EH (cell line): ENCODE measurements around the gene MEF2A.
"Not testable (repeated sequence)": the region's sequence is repeated elsewhere in the genome, so short reads cannot be mapped to it uniquely, and the experiment has no call there.

ENCODE experiments used
- DNase-seq: peaks from one replicate; pipeline ENCODE4 v3.0.0-alpha.2; 2015; ENCODE audit warnings: low read depth

Gene MEF2A

DNA sequence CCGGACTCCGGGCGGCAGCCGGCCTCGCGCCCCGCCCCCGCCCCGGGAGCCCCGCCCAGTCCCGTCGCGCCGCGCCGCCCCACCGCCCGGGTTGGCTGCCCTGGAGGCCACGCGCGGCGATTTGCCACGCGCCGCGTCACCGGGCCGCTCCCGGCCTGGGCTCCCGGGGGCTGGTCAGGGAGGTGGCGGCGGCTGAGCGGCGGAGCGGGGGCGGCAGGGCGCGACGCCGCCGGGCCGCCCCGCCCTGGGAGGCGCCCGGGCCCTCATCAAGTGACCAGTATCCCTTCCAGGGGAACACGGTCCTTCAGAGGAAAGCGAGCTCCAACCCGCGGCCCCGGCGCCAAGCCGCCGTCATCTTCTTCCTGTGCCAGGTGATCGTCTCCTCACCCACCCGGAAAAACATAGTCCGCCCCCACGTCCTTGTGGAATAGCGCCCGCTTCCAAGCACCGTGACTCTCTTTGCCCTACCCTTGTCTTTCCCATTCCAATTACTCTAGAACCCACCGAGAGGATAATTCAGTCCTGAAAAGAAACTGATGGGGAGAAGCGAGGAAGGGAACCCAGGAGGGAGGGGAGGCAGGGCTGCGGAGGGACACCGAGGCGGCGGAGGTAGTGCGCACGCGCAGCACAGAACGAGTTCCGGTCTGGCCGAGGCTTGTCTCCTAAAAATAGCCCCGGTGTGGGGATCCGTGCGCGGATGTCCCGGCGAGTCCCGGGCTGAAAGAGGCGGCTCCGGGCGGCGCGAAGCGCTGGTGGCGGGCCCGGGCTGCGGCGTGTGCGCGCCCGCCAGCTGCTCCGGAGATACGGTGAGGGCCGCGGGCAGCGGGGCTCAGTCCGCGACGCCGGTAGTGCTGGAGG lies at the start of gene MEF2A:
Gene MEF2A, plus strand, starts transcription at position 686 of the 858 bp plus-strand sequence. CDS start 67,136 bp downstream, outside the sequence.
- DNase-seq: peak; percentile 92

GRCh38 chr15:99518191-99518590 lies 47.6 kb upstream of the MEF2A start:
- DNase-seq: no peak

GRCh38 chr15:99519366-99519765 lies 46.4 kb upstream of the MEF2A start:
- DNase-seq: not testable (repeated sequence)

- no peak for DNase-seq
Observed at GRCh38 chr15:99522288-99522687, 43.5 kb upstream of the MEF2A start.

- no peak for DNase-seq
Observed at GRCh38 chr15:99526176-99526575, 39.6 kb upstream of the MEF2A start.

DNA sequence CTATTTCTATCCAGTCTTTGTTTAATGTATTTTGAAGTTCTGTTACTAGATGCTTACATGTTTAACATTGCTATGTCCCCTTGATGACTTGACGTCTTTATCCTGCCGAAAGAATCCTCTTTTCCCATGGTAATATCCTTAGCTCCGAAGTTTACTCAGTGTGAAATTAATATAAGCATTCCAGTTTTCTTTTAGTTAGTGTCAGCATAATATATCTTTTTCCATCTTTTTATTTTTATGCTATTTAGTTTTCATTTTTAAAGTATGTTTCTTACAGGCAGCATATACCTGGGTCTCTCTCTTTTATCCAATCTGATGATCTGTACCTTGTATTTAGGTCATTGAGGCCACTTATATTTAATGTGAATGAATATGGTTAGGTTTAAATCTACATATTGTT lies 39.1 kb upstream of the MEF2A start:
- DNase-seq: no peak

DNA sequence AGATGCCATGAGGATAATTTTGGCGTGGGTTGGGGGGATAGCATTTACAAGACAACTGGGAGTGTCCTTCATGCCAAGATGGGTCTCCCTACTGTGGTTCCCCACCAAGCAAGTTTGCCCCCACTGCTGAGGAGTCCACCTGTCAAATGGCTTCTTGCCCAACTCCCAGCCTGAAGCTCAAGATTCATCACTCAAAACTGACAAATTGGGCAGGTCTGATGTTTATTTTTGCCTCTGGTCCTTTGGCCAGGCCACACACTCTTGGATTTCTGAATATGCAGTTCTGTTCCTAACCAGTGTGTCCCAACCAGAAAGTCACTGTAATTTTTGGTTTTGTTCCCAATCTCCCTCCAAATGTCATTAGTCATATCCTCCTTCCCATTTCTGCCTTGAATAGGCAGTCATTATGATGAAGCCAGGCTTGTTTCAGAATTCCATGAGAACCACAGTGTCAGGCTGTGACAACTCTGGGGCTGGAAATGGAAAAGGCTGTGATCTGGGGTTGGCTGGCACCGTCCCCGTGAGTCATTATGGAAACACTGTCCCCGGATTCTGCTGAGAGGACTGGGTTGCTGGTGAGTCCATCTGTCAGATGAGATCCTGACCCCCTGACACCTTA lies 29.3 kb upstream of the MEF2A start:
- DNase-seq: peak; percentile 96

DNA sequence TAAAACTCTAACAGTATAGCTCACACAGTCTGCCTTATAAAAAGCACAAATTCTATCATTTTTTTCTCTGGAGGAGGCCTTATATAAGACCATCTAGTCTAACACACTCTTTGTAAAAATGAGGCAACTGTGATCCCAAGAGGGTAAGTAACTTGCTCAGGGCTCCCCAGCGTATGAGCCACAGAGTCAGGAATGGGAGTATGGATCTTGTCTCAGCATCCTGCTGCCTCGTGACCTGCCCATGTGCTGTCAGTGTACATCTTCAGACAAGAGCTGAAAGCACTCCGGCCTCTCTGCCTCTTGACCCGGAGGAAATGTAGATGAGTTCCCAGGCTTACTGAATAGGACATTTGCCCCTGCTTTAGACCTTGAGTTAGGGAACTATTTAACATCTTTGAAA lies 28.4 kb upstream of the MEF2A start:
- peak; percentile 11 for DNase-seq

- DNase-seq: no peak
Observed at GRCh38 chr15:99538261-99538660, 27.5 kb upstream of the MEF2A start.

- DNase-seq: peak; percentile 9
Observed at GRCh38 chr15:99542828-99543227, 23.0 kb upstream of the MEF2A start.

GRCh38 chr15:99545605-99546004 lies 20.2 kb upstream of the MEF2A start:
- no peak for DNase-seq

DNA sequence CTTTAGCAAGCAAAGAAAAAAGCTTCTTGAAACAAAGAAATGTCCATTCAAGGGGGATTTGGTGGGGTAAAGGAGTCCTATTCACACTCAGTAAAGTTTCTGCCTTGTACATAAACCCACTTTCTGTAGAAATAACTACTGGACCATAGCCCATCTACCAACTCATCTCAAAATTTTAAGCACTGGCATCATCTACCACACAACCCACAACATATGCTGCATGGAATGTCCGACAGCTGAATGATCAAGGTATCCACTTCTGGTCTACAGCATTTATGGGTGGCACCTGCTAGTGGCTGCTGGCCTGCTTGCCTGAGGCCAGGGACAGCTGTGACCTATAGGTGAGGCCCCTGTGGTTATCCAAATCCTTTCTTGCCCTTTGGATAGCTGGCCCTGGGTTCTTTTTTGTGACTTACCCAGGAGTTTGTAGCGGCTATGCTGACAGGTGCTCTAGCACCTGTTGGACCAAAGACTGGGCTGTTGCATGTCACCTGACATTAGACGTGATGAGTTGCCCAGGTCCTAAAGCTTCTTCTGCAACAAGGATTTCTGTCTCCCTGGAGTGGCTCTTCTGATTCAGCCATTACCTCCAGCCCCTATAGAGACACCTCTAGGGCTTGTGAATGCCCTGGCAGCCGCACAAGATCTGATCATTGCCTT lies 19.2 kb upstream of the MEF2A start:
- no peak for DNase-seq

DNA sequence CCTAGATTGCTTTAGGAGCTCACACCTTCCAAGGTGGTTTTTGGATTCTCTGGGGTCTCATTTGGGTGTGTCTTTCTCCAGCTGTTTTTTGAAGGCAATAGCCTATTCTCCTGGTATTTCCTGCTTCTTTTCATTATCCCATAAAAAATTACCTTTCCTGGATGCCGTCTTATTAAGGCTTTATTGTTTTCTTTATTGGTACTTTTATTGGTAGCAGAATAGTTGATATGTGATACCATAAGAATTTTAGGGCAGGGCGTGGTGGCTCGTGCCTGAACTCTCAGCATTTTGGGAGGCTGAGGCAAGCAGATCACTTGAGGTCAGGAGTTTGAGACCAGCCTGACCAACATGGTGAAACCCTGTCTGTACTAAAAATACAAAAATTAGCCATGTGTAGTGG lies 18.3 kb upstream of the MEF2A start:
- no peak for DNase-seq

GRCh38 chr15:99550077-99550476 lies 15.7 kb upstream of the MEF2A start:
- DNase-seq: no peak

DNA sequence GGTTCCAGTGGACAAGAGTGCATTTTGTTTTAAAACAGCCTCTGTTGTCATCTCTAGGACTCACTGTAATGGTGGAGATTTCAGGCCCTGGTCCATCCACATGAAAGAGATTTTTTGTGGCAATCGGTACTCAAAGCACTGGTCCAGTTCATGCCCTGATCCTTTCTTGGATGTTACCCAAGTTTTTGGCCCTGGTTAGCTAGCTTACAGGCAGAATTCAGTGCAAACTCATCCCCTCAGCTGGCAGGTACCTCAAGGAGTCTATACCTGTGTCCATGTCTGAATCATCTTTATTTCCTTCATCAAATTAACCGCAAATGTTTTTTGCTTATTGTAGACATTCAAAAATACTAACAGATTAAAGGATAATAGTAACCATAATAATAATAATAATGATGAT lies 13.7 kb upstream of the MEF2A start:
- DNase-seq: no peak

DNA sequence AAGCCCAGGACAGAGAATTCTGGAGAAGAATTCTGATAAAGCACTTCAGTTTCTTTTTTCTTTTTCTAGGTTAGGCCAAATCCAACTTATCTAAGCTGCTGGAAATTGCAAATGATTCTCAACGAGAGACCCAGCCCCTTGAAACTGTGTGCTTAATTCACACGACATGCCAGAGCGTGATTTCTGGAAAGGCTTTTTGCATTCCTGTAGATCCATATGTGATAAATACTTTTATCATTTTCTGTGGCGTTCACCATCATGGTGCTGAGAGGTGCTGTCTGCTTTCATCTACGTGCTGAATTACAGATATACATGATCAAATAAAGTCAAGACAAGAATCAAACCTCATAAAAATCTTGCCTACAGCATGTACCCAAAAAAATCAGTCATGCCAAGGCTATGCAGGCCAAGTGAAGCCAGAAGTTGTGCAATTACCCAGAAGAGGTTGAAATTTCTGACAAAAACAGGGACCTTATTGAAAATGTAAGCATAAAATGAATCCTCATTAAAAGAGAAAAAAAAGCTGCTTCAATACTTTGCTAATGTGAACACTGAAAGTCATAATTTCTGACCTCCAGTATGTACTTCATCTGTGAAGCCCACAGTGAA lies 10.8 kb upstream of the MEF2A start:
- peak; percentile 4 for DNase-seq

DNA sequence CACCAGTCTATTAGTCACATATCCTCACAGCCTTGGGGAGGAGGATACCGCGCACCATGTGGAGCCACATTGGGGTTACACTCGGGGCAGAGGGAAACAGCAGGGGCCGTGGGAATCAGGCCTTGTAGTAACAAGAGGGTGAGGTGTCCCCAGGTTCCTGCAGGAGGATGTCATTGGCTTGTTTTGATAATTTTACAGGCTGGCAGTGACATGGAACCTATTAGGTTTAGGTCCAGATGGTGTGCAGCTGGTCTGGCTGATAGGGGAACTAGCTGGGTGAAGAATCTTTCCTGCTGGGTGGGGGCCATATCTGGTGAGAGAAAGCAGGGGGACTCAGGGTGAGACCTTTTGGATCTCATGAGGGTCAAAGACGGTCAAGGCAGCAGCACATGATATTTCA lies 9.8 kb upstream of the MEF2A start:
- DNase-seq: peak; percentile 3

DNA sequence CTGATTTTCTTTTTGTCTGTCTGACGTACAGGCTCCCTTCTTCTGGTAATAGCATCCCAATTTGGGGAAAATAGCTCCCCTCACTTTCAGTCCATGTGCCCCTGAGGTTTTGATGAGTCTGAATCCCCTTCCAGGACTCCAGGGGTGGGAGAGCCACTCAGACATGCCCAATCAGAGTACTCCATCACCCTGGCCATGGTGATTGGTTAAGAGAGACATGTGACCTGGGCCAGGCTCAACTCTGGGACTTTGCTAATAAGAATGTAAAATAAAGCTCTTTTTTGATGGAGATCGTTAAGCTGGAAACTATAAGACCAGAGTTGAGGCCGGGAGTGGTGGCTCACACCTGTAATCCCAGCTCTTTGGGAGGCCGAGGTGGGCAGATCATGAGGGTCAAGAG lies 9.2 kb upstream of the MEF2A start:
- no peak for DNase-seq

DNA sequence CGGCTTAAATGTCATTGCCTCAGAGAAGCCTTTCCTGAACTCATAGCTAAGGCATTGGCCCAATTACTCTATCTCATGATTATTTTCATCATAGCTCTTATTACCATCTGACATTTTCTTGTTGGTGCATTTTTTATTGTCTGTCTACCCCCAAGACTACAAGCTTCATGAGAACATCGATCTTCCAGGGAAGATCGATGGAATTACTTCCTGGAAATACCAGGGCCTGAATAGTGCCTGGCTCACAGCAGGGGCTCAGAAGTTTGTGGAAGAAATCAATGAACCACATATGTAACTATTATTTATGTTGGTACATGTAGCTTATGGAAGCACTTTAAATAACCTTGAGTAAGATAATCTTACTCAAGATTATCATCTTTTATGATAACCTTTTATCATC lies 7.7 kb upstream of the MEF2A start:
- DNase-seq: no peak

- peak; percentile 33 for DNase-seq
Observed at GRCh38 chr15:99558571-99558970, 7.2 kb upstream of the MEF2A start.

GRCh38 chr15:99561476-99562230 lies 4.1 kb upstream of the MEF2A start:
- DNase-seq: no peak

DNA sequence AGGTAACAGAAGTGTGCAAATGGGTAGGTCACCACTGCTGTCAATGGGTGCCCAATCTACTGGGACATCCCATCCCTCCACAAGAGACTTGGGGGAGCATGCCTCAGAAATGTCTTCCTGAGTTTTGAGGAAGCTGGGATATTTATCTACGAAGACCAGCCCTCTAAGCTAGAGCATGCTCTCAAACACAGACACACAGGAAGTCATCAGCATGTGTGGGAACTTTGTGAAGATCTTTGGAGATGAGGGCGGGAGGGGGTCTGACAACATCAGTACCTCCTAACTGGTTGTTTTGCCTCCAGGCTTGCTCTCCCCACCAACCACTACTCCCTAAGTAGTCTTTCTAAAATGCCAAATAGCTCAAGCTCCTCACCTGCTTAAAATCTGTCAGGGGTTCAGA lies 3.5 kb upstream of the MEF2A start:
- DNase-seq: no peak
